CD4-positive, alpha-beta T cell treated with Interleukin-12 subunit alpha and Interleukin-12 subunit beta, for 1 hour (primary cell): Measurements from ENCODE around the gene VAV3.
A peak's percentile ranks its signal among the peaks of the same experiment; 100 is the strongest.
"Not testable (repeated sequence)": the region's sequence is repeated elsewhere in the genome, so short reads cannot be mapped to it uniquely, and the experiment has no call there.

Experiments used
- DNase-seq: peaks from one replicate; pipeline ENCODE4 v3.0.0-alpha.2; 2020

The VAV3 gene

DNA sequence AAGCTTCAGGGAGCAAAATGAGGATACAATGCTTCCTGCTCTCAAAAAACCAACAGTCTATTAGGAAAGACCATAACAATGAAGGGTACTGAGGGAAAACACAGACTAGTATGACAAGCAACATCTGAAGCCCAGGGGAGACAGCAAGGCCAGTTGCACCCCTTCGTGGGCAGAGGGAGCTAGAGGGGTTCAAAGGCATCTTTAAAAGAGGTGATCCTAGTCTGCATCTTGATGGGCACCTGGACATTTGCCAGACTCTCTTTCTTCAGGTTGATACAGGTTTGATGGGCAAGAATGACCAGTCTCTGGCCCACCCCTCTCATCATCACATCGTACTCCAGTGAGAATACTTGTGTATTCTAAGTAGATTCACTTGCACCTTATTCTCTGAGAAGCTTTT is 177.7 kb downstream of the VAV3 start:
- DNase-seq, result peak; percentile 48

- peak; percentile 74 for DNase-seq
Measured at GRCh38 chr1:107786203-107786845, 178.7 kb downstream of the VAV3 start.

DNA sequence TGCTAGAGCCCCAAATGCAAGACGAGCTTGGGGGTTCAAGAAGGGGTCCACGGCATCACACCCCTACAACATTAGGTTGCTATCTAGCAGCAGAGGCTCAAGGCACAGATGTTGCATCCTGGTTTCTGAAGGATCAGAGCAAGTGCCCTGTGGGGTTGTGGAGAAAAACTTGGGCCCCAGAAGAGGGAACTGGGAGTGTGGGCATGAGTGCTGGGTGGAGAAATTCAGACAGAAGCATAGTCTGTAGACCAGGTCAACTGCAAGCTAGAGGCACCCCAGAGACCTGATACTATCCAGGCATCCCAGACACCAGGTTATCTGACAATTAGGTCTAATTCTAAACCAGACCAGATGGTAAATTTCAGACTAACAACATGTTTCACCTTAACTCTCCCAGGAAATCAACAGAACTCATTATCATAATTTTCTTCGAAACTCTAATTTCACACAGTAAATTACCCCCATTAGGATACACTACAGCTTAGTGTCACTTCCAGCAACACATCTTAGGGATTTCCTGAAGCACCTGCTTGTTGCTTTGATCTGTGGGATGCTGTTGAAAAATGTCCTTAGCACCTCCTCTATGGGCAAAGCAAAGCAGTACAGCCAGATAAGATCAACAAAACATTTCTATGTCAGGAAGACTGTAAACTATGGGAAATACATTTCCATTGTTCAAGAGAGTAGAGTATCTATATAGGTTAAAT is 179.3 kb downstream of the VAV3 start:
- peak; percentile 50 for DNase-seq

GRCh38 chr1:107782217-107782845 is 182.6 kb downstream of the VAV3 start:
- DNase-seq, result peak; percentile 74

GRCh38 chr1:107781245-107781644 is 183.7 kb downstream of the VAV3 start:
- no peak for DNase-seq

GRCh38 chr1:107777664-107778047 is 187.3 kb downstream of the VAV3 start:
- DNase-seq, result no peak

GRCh38 chr1:107776900-107777663 is 187.9 kb downstream of the VAV3 start:
- DNase-seq, result no peak

DNA sequence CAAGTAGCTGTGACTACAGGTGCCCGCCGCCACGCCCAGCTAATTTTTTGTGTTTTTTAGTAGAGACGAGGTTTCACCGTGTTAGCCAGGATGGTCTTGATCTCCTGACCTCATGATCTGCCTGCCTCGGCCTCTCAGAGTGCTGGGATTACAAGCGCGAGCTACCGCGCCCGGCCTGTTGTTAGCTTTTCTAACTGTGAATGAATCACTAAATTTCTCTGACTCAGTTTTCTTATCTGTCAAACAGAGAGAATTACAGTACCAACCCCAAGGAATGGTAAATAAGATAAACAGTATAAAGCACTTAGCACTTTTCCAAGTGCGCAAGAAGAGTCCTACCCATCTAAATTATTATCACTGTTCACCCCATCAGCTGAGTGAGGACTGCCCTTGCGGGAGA is 193.6 kb downstream of the VAV3 start:
- DNase-seq, result no peak

GRCh38 chr1:107767156-107767582 is 197.8 kb downstream of the VAV3 start:
- DNase-seq, result no peak

GRCh38 chr1:107766533-107766932 is 198.4 kb downstream of the VAV3 start:
- no peak for DNase-seq

- DNase-seq, result no peak
Measured at GRCh38 chr1:107762751-107763390, 202.1 kb downstream of the VAV3 start.

DNA sequence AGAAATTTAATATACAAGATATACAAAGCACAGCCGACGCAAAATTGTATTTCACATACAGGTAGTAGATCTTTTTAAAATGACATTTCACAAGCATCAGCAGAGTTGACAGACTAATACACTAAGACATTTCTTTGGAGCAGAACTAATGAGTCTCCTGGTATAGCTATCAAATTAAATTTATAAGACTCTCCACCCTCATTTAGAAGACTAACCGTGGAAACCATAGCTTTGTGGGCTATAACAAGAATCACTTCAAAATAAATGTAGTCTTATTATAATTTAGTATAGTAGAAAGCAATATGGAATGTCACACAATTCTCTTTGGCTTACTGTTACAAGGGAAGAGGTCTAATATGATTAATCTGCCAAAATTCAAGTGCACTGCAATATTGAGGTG is 204.9 kb downstream of the VAV3 start:
- DNase-seq, result no peak

- peak; percentile 11 for DNase-seq
Measured at GRCh38 chr1:107750364-107750959, 214.5 kb downstream of the VAV3 start.

DNA sequence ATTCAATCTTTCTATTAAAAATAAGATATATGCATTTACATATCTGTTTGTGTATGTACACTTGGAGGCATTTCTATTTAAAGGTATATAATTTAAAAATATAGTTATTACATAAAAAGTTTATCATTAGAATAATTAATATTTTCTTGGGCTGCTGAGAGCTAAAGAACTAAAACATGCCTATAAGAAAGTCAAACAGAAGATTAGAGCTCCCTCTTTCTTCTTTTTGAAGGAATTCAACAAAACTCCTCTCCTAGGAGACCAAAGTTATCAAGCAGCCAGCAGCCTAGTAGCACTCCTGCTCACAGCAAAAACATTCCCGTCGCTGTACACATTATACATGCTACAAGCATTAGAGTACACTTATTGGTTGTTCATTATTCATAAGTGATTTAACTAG is 216.4 kb downstream of the VAV3 start:
- DNase-seq, result no peak

DNA sequence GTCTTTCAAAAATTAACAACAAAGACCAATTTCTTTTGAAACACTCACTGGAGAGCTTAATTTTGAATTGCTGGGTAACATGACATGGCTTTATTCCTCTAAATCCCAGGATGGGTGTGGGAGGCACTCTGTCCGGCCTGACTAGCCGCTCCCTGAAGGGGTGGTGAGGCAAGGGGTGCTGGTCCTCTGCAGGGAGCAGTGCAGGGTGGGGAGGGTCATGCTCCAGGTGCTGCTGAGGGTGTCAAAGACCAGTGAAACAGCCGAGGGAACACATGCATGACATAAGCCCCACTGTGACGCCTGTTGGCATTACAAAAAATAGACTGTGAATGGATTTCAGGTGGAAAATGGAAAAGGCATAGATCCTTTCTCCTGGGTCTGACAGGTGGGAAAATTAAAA is 223.7 kb downstream of the VAV3 start:
- DNase-seq, result no peak

- DNase-seq, result no peak
Measured at GRCh38 chr1:107740579-107740978, 224.4 kb downstream of the VAV3 start.

DNA sequence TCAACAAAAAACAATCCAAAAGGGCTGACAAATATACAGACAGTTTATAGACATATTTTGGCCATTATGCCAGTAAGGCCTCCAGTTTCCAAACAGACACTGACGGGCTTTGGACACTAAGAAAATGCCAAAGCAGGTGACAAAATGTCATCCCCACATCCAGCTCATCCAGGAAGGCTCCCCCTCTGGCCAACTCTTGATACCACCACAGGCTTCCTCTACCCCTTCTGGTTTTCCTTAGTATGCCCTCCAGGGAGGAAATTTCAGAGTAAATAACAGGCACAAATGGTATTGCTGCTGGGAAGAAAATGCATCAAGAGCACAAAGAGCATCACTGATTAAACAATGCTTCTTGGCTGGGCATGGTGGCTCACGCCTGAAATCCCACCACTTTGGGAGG is 225.3 kb downstream of the VAV3 start:
- no peak for DNase-seq

DNA sequence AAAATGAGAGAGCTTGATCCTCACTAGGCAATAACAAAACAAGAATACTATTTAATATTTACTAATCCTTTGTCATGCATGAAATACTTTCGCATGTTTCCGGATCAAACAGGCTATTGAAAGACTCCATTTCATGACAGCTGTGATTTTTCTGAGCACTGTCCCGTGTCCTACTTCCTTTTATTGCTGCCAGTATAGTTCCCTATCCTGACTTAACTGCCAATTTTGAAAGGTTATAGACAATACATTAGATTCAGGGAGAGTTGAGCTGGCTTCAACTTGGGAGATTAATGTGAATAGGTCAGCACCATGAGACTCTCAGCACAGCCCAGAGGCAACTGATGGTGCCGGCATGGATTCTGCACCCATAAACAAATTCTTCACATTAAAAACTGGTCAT is 225.8 kb downstream of the VAV3 start:
- no peak for DNase-seq

DNA sequence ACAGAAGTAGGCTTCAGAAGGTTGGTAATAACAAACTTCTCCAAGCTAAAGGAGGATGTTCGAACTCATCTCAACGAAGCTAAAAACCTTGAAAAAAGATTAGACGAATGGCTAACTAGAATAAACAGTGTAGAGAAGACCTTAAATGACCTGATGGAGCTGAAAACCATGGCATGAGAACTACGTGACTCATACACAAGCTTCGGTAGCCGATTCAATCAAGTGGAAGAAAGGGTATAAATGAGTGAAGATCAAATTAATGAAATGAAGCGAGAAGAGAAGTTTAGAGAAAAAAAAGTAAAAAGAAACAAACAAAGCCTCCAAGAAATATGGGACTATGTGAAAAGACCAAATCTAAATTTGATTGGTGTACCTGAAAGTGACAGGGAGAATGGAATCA is 231.6 kb downstream of the VAV3 start:
- not testable (repeated sequence) for DNase-seq

GRCh38 chr1:107727866-107728265 is 237.1 kb downstream of the VAV3 start:
- DNase-seq, result no peak

- no peak for DNase-seq
Measured at GRCh38 chr1:107726860-107727259, 238.1 kb downstream of the VAV3 start.

GRCh38 chr1:107724648-107725047 is 240.3 kb downstream of the VAV3 start:
- no peak for DNase-seq

DNA sequence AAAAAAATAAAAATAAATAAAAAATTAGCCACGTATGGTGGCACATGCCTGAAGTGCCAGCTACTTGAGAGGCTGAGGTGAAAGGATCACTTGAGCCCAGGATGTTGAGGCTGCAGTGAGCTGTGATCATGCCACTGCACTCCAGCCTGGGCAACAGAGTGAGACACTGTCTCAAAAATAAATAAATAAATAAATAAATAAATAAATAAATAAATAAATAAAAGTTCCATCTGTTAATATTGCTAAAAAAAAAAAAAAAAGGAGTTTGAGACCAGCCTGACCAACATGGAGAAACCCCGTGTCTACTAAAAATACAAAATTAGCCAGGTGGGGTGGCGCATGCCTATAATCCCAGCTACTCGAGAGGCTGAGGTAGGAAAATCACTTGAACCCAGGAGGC is 244.8 kb downstream of the VAV3 start:
- not testable (repeated sequence) for DNase-seq
